GM19025 (cell line): ENCODE measurements around the gene RELCH.
"Not testable (repeated sequence)": the region's sequence is repeated elsewhere in the genome, so short reads cannot be mapped to it uniquely, and the experiment has no call there.

ENCODE experiments used
- ATAC-seq: cut with Tn5 transposase; IDR thresholded peaks from one replicate; pipeline ENCODE4 v1.9.1; 2021; ENCODE audit warnings: mild to moderate bottlenecking, low read depth, moderate library complexity; ENCODE audit not compliant: unreplicated experiment

Gene RELCH, protein sequence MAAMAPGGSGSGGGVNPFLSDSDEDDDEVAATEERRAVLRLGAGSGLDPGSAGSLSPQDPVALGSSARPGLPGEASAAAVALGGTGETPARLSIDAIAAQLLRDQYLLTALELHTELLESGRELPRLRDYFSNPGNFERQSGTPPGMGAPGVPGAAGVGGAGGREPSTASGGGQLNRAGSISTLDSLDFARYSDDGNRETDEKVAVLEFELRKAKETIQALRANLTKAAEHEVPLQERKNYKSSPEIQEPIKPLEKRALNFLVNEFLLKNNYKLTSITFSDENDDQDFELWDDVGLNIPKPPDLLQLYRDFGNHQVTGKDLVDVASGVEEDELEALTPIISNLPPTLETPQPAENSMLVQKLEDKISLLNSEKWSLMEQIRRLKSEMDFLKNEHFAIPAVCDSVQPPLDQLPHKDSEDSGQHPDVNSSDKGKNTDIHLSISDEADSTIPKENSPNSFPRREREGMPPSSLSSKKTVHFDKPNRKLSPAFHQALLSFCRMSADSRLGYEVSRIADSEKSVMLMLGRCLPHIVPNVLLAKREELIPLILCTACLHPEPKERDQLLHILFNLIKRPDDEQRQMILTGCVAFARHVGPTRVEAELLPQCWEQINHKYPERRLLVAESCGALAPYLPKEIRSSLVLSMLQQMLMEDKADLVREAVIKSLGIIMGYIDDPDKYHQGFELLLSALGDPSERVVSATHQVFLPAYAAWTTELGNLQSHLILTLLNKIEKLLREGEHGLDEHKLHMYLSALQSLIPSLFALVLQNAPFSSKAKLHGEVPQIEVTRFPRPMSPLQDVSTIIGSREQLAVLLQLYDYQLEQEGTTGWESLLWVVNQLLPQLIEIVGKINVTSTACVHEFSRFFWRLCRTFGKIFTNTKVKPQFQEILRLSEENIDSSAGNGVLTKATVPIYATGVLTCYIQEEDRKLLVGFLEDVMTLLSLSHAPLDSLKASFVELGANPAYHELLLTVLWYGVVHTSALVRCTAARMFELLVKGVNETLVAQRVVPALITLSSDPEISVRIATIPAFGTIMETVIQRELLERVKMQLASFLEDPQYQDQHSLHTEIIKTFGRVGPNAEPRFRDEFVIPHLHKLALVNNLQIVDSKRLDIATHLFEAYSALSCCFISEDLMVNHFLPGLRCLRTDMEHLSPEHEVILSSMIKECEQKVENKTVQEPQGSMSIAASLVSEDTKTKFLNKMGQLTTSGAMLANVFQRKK

DNA sequence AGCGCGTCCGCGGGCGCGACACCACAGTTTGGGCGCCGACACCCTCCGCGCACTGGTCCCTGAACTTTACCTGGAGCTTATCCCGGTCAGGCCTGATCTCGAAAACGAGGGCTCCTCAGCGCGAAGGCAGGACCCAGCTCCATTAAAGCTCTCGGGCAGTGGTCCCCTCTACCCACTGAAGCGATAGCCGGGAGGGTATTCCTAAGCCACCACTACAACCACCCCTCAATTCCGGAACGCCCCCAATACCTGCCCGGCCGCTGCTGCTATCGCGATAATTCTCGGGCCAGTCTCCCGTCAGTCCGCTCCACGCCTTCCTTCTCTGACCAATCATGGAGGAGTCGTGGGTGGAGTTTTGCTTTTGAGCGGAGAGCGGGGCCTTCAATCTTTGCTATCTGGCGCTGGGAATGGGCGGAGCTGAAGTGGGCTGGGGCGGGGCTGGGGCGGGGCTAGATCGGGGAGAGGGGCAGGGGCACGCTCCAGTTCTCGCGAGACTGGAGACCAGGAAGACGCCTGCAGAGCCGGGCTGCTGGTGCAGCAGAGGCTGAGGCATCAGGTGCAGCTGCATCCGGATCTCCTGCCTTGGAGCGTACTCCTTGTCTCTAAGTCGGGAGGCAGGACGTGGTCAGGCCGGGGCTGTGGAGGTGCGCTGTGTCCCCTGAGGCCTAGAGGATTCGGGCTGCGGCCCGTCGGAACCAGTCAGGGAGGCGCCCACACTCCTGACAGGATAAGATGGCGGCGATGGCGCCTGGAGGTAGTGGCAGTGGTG lies at the start of gene RELCH, which contains the start of gene PIGN:
Gene RELCH (plus strand): TSS at position 482 of the 769 bp plus-strand sequence. CDS start 251 bp downstream, at position 733.
Gene PIGN (minus strand): TSS at position 283 of the 769 bp plus-strand sequence. CDS start 25,703 bp downstream, outside the sequence.
- peak; percentile 89 for ATAC-seq

DNA sequence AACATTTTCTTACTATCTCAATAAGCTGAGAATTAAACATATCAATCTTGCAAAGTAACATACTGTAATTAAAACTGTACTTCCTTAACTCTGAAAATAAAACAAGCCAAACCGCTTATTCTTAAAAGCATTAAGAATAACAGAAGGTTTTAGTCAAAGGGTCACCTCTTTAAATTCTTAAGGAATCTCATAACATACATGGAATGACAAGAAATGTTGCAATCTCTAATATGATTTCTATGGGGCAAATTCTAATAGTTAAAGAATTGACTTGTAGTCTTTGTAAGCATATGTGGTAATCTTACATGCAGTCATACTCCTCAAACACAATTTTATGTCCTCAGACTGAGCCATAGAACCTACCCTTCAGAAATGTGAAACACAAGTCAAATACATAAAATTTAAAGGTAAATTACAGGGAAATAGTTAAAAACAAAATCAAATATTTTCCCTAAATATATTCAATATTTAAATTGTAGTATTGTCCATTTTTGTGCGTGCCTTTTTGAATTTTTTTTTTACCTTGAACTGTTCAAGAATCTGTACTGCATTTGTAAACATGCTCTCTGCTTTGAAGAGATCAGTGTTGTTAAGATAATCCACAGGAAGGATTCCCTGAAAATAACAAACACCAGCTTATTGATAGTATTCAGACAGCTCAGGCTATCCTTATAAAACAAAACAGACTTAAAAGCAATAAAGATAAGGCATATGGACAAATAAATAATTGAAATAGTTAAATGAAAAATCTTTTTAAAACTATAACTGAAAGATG lies 48.4 kb upstream of the RELCH start:
- ATAC-seq: no peak

GRCh38 chr18:62140259-62140658 lies 46.8 kb upstream of the RELCH start:
- no peak for ATAC-seq

DNA sequence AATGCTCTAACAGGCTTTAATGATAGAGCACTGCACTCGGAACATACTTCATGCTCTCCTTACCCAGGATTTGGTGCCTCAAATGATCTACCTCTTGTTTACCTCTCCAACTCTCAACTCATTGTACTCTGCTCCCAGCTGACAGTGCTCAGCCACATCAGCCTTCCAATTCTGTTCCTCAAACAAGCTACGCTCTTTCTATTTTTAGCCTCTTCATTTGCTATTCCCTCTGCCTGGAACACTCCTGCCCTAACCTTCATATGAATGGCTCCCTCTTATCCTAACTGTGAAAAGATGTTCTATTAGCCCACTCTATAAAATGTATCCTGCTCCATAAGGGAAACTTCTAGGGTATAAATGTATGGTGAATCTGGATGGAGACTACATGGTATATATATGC lies 42.7 kb upstream of the RELCH start:
- ATAC-seq: no peak

- ATAC-seq: no peak
These were observed 35.8 kb upstream of the RELCH start for GRCh38 chr18:62151068-62151771.

- peak; percentile 75 for ATAC-seq
These were observed 34.2 kb upstream of the RELCH start for GRCh38 chr18:62152844-62153243.

GRCh38 chr18:62157843-62158242 lies 29.2 kb upstream of the RELCH start:
- ATAC-seq: no peak

DNA sequence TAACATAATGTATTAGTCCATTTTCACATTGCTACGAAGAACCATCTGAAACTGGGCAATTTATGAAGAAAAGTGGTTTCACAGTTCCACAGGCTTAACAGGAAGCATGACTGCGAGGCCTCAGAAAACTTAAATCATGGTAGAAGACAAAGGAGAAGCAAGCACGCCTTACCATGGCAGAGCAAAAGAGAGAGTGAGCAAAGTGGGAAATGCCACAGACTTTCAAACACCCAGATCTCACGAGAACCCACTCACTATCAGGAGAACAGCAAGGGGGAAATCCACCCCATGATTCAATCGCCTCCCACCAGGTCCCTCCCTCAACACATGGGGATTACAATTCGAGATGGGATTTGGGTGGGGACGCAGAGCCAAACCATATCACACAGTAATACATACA lies 22.7 kb upstream of the RELCH start:
- no peak for ATAC-seq

DNA sequence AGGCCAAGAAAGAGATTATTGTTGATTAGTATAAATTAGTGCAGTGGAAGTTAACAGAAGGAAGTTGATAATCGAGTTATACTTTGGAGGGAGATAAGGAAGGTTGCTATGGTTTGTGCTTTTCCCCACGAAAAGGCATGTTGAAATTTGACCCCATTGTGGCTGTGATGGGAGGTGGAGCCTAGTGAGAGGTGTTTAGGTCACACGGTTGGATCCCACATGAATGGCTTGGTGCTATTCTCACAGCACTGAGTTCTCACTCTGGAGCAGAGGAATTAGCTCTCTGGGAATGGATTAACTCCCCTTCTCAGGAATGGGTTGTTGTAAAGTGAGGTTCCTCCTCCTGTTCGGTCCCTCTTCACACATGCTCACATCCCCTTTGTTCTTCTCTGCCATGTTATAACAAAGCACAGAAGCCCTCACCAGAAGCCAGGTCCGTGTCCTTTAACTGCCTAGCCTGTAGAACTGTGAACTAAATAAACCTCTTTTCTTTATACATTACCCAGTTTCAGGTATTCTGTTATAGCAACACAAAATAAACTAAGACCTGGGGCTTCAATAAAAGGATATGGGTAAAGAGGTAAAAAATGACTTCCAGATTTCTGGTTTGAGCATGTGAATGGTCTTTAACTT lies 22.1 kb upstream of the RELCH start:
- ATAC-seq: no peak

- no peak for ATAC-seq
These were observed 21.5 kb upstream of the RELCH start for GRCh38 chr18:62165583-62165982.

- ATAC-seq: not testable (repeated sequence)
These were observed 20.5 kb upstream of the RELCH start for GRCh38 chr18:62166524-62166923.

DNA sequence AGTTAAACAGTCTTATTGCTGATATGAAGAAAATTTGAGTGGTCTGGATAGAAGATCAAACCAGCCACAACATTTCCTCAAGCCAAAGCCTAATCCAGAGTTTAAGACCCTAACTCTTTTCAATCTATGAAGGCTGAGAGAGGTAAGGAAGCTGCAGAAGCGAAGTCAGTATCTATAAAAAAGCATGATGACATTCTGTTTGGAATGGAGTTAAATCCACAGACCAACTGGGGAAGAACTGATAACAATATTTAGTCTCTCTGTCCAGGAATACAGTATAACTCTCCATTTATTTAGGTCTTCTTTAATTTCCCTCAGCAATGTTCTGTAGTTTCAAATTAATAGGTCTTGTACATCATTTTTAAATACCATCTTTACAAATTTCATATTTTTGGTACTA lies 16.2 kb upstream of the RELCH start:
- ATAC-seq: no peak

- no peak for ATAC-seq
These were observed 14.8 kb upstream of the RELCH start for GRCh38 chr18:62172298-62172697.

GRCh38 chr18:62175521-62175920 lies 11.5 kb upstream of the RELCH start:
- ATAC-seq: no peak

GRCh38 chr18:62177271-62177670 lies 9.8 kb upstream of the RELCH start:
- ATAC-seq: no peak

- no peak for ATAC-seq
These were observed 7.8 kb upstream of the RELCH start for GRCh38 chr18:62179213-62179612.

DNA sequence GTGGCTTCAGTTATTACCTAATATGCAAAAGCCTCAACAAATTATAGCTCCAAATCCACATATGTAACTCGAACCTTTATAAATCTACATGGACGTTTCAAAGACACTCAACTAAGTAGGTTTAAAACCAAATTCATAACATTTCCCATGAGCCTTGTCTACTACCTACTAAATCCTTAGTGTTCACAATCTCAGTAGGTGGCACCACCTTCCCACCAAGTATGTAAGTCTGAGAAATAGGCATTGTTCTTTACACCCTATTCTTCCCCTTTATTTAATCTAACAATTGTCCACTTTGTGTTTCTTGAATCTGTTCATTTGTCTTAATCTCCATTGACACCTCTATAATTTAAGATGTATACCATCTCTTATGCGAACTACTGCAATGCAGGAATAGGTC lies 4.8 kb upstream of the RELCH start:
- no peak for ATAC-seq

DNA sequence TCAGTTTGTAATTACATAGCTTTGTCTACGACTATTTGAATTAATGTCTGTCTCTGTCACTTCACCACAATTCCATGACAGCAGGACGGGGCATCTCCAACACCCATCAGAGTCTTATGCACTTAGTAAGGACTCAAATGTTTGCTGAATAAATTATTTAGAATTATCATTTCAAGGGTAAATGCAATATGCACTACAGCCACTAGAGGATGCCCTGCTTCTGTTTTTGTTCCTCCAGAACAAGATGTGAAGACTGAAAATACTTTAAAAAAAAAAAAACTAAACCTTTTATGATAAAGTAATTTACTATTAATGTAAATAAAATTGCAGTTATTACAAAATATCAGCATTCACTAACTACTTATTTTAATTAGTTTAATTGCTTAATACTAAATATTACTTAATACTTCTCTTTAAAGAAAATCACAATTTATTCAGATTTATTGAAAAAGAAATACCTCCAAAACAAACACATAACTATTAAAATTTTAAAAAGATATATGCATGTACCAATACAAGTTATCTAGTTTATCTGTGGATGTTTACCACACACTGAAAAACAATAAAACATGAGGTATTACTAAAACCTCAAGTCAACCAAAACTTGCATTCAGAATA lies 3.4 kb upstream of the RELCH start:
- ATAC-seq: no peak
